Gastrocnemius medialis (tissue), 4 donors: ENCODE measurements around the gene MRPS10. TPM values are rescaled to one million over a fixed set of nuclear protein-coding genes. Genes with fewer than 3 reads are reported as not detected.

Experiments
- ATAC-seq, 2 donors: fragments of 150-250 bp; one replicate each; pipeline ENCODE4 v1.9.1; 2016
- DNase-seq, 2 donors: peaks; one replicate each; pipeline ENCODE4 v3.0.0-alpha.2; 2019
- H3K27ac ChIP-seq, 4 donors: fragments of 200-600 bp; sonication (generic); 1 replicate in 1 of 4; 2 replicates in 3 of 4; pipeline ENCODE4 v1.5.1; 2016 to 2018; ENCODE audit warnings: mild to moderate bottlenecking in 2 of 4, moderate library complexity in 1 of 4
- H3K27me3 ChIP-seq, 3 donors: fragments of 200-600 bp; sonication (generic) in 2 of 3; 1 replicate in 1 of 3; 2 replicates in 2 of 3; pipeline versions ENCODE4 v1.5.1 to v1.6.0; 2016 to 2019; ENCODE audit warnings: mild to moderate bottlenecking in 1 of 3, moderate library complexity in 1 of 3
- H3K36me3 ChIP-seq, 2 donors: fragments of 200-600 bp; sonication (generic) in 1 of 2; one replicate each; pipeline ENCODE4 v1.5.1; 2017 to 2018
- H3K4me1 ChIP-seq, 2 donors: fragments of 200-600 bp; sonication (generic) in 1 of 2; one replicate each; pipeline ENCODE4 v1.5.1; 2016 to 2017; ENCODE audit warnings: mild to moderate bottlenecking in 2 of 2
- H3K4me3 ChIP-seq, 4 donors: fragments of 200-600 bp; sonication (generic) in 3 of 4; 1 replicate in 1 of 4; 2 replicates in 3 of 4; pipeline ENCODE4 v1.5.1; 2016 to 2019; ENCODE audit warnings: mild to moderate bottlenecking in 2 of 4
- H3K9me3 ChIP-seq, 3 donors: fragments of 200-600 bp; sonication (generic) in 2 of 3; 1 replicate in 1 of 3; 2 replicates in 2 of 3; pipeline ENCODE4 v1.5.1; 2016 to 2019
- POLR2A ChIP-seq, 2 donors: fragments of 450-650 bp; IDR thresholded peaks; one replicate each; pipeline ENCODE4 v1.6.1; 2017; ENCODE audit warnings: antibody characterized with exemption in 2 of 2, mild to moderate bottlenecking in 2 of 2, moderate library complexity in 2 of 2
- in situ Hi-C, 4 donors: fragments of 200-750 bp; cut with MboI; loops; one replicate each; pipeline versions ENCODE4 v1.15.0 to v1.8.0; 2017; ENCODE audit warnings: low sequenced_read_pairs in 4 of 4
- intact Hi-C: fragments of 100-400 bp; cut with DNase I; formaldehyde crosslinking; loops from one replicate; pipeline ENCODE4 v1.15.1; 2023; ENCODE audit warnings: low total_unique reads
- total RNA-seq, 4 donors: library from RNA; depleted of rRNA; stranded (reverse); fragments of >200 nt; gene quantifications; one replicate each; pipeline versions ENCODE4 v1.1.0 to v1.2.3, GENCODE V29; 2016
- TF ChIP-seq, protein P1 (sequence below), 5 experiments: fragments of 450-650 bp in 3 of 5; fragments of 200-600 bp in 2 of 5; sonication (generic) in 2 of 5; IDR thresholded peaks in 4 of 5; conservative IDR thresholded peaks in 1 of 5; 1 replicate in 4 of 5; 2 replicates in 1 of 5; pipeline ENCODE4 v1.5.1; 2016 to 2019; ENCODE audit warnings: antibody characterized with exemption in 5 of 5, mild to moderate bottlenecking in 3 of 5, moderate library complexity in 3 of 5

Gene MRPS10
- total RNA-seq, 4 donors from 2014 or later, result 52.2 to 63.7 (median 56.0) TPM

DNA sequence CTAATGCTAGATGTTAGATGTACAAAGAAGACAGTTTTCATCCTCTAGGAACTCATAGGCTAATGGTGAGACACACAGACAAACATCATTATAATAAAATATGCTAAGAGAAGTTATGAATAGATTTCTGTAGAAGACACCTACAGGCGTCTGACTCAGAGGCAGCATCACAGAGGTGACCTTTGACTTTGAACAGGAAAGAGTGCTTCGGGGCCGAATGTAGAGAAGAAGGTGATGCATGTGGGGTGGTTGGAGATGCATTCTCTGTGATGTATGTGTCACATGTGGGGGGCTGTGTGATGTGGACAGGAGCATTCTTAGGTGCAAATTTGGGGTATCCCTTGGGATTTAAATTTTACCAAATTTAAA lies 37.7 kb downstream of the MRPS10 start:
- intact Hi-C loops, result no loop called here
- no peak for DNase-seq
- Histone ChIP-seq H3K27me3 (peaks cover 0 to 9% (median 6%) of the 10 kb centered on the region in 3 donors), H3K4me1 (no peaks in the 10 kb centered on the region), H3K27ac (no peak overlapping the region), H3K36me3 (no peaks in the 10 kb centered on the region), H3K4me3 (no peak overlapping the region), H3K9me3 (no peaks in the 10 kb centered on the region)
- in situ Hi-C loops, result no loop called here
- ATAC-seq, result no peak
- no peak for TF ChIP-seq POLR2A (IDR thresholded peaks at IDR 0.05)
- TF ChIP-seq, protein P1, sequence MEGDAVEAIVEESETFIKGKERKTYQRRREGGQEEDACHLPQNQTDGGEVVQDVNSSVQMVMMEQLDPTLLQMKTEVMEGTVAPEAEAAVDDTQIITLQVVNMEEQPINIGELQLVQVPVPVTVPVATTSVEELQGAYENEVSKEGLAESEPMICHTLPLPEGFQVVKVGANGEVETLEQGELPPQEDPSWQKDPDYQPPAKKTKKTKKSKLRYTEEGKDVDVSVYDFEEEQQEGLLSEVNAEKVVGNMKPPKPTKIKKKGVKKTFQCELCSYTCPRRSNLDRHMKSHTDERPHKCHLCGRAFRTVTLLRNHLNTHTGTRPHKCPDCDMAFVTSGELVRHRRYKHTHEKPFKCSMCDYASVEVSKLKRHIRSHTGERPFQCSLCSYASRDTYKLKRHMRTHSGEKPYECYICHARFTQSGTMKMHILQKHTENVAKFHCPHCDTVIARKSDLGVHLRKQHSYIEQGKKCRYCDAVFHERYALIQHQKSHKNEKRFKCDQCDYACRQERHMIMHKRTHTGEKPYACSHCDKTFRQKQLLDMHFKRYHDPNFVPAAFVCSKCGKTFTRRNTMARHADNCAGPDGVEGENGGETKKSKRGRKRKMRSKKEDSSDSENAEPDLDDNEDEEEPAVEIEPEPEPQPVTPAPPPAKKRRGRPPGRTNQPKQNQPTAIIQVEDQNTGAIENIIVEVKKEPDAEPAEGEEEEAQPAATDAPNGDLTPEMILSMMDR (IDR thresholded peaks at IDR 0.05 in 4 of 5, conservative IDR thresholded peaks at IDR 0.05 in 1 of 5), result no peak

DNA sequence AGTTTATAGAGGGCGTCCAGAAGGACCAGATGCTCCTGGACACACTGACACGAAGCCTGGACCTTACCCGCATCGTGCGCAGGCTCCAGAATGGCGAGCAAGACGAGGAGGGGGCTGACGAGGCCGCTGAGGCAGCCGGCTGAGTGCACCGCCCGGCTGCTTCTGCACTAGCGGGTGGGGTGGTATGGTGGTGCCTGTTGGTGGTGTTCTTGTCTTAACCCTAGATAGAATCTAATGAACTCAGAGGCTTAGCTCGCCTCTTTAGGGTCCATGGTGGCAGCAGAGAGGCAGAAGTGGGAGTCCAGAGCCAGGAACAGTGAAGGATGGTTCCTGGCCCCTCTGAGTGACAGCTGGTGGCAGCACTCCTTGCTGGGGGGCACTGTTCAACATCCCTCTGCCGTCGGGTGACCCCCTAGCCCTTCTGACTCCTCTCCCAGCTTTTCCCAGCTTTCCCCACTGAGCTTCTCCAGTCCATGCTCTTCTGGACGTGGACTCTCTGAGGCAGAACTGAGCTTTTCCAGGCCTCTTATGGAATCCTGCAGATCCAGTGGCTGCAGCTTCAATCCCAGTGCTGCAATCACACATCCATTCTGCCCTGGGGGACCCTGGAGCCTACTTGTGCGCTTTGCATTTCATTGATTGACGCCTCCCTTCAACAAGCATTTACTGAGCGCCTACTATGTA lies 38.3 kb downstream of the MRPS10 start:
- intact Hi-C loops (no loop called here), in situ Hi-C loops (no loop called here)
- Histone ChIP-seq H3K27ac (no peak overlapping the region), H3K36me3 (no peaks in the 10 kb centered on the region), H3K4me1 (no peaks in the 10 kb centered on the region), H3K27me3 (peaks cover 0 to 9% (median 6%) of the 10 kb centered on the region in 3 donors), H3K4me3 (no peak overlapping the region), H3K9me3 (no peaks in the 10 kb centered on the region)
- no peak for ATAC-seq
- TF ChIP-seq, protein P1 (IDR thresholded peaks at IDR 0.05 in 4 of 5, conservative IDR thresholded peaks at IDR 0.05 in 1 of 5), result no peak
- TF ChIP-seq POLR2A (IDR thresholded peaks at IDR 0.05), result no peak
- no peak for DNase-seq

DNA sequence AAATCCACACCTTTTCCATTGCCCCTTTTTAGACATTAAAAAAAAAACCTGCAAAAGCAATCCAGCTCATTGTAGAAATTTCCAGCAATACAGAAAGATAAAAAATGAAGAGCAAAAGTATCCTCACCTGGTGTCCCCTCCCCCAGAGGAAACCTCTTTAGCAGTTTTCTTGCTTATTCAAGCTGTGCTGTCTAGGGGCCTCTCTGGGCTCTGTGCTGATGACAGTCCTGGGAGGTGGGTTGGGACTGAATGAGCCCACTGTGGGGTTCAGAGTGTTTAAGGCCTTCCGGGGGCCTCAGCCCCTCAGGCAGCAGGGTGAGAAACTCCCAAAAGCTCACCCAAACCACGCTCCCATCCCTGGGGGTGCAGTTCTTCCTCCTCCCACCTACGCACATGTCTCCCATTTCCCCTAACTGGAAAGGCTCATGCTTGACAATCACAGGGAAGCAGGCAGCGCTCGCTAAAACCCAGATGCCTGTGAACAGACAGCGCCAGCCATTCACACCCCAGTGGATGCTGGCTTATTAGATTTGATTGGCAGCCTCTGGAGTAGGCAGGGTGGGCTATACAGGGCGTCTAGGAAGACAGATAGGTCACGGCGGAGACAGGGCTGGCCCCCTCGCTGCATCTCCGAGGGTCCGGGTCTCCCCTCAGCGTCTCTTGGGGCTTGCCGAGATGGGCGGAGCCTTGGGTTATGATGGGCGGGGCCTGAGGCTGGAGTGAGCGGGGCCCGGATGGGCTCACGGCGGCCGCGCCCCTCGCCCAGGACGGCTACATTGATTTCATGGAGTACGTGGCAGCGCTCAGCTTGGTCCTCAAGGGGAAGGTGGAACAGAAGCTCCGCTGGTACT lies 39.9 kb downstream of the MRPS10 start:
- no peak for ATAC-seq
- in situ Hi-C loops (no loop called here), intact Hi-C loops (no loop called here)
- Histone ChIP-seq H3K27ac (no peak overlapping the region), H3K9me3 (no peaks in the 10 kb centered on the region), H3K36me3 (no peaks in the 10 kb centered on the region), H3K4me3 (no peak overlapping the region), H3K4me1 (no peaks in the 10 kb centered on the region), H3K27me3 (peaks cover 0 to 9% (median 6%) of the 10 kb centered on the region in 3 donors)
- no peak for TF ChIP-seq POLR2A (IDR thresholded peaks at IDR 0.05)
- TF ChIP-seq, protein P1 (IDR thresholded peaks at IDR 0.05 in 4 of 5, conservative IDR thresholded peaks at IDR 0.05 in 1 of 5), result no peak
- no peak for DNase-seq

DNA sequence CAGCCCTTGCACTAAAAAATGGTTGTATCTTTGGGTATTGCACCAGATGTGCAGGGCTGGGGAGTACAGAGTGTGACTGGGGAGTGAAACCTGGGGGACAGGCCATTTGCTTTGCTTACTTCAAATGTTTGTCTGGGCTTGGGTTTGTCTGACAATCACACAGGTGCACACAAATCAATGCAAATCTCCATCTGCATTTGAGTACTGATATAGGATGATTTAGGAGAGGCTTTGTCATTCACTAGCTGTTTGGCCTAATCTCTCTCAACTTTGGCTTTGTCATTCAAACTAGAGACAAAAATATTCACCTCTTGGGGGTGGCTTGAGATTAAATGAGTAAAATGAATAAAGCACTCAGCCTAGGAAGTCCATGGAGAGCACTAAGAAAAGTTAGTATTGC lies 40.7 kb downstream of the MRPS10 start:
- no peak overlapping the region for H3K27ac ChIP-seq
- intact Hi-C loops, result no loop called here
- no peak for ATAC-seq
- H3K36me3 ChIP-seq, result no peaks in the 10 kb centered on the region
- no peaks in the 10 kb centered on the region for H3K9me3 ChIP-seq
- peaks cover 0 to 9% (median 6%) of the 10 kb centered on the region in 3 donors for H3K27me3 ChIP-seq
- H3K4me1 ChIP-seq, result no peaks in the 10 kb centered on the region
- in situ Hi-C loops, result no loop called here
- TF ChIP-seq, protein P1 (IDR thresholded peaks at IDR 0.05 in 4 of 5, conservative IDR thresholded peaks at IDR 0.05 in 1 of 5), result no peak
- TF ChIP-seq POLR2A (IDR thresholded peaks at IDR 0.05), result no peak
- no peak overlapping the region for H3K4me3 ChIP-seq
- DNase-seq, result no peak
